HG02970 (cell line): Measurements from ENCODE around the gene COL18A1.

ENCODE experiments used
- ATAC-seq: cut with Tn5 transposase; IDR thresholded peaks from one replicate; pipeline ENCODE4 v1.9.1; 2021; ENCODE audit warnings: mild to moderate bottlenecking, moderate library complexity, moderate number of reproducible peaks; ENCODE audit not compliant: unreplicated experiment, low FRiP score

The COL18A1 gene

GRCh38 chr21:45464309-45464708, 59.3 kb downstream of the COL18A1 start:
- no peak for ATAC-seq

GRCh38 chr21:45465105-45465504, 60.1 kb downstream of the COL18A1 start:
- ATAC-seq, result no peak

GRCh38 chr21:45465611-45466329, 60.8 kb downstream of the COL18A1 start:
- no peak for ATAC-seq

GRCh38 chr21:45466330-45467220, 61.6 kb downstream of the COL18A1 start:
- ATAC-seq, result no peak

- ATAC-seq, result no peak
Measured at GRCh38 chr21:45467221-45467779, 62.3 kb downstream of the COL18A1 start.

- no peak for ATAC-seq
Measured at GRCh38 chr21:45468051-45468970, 63.3 kb downstream of the COL18A1 start.

GRCh38 chr21:45468971-45469272, 64.0 kb downstream of the COL18A1 start:
- no peak for ATAC-seq

- no peak for ATAC-seq
Measured at GRCh38 chr21:45469273-45470086, 64.5 kb downstream of the COL18A1 start.

- no peak for ATAC-seq
Measured at GRCh38 chr21:45470087-45470515, 65.1 kb downstream of the COL18A1 start.

GRCh38 chr21:45470773-45471524, 66.0 kb downstream of the COL18A1 start:
- no peak for ATAC-seq

- ATAC-seq, result no peak
Measured at GRCh38 chr21:45471525-45472221, 66.7 kb downstream of the COL18A1 start.

GRCh38 chr21:45472445-45473365, 67.7 kb downstream of the COL18A1 start:
- no peak for ATAC-seq

GRCh38 chr21:45473496-45474322, 68.7 kb downstream of the COL18A1 start:
- ATAC-seq, result no peak

- no peak for ATAC-seq
Measured at GRCh38 chr21:45474323-45474950, 69.5 kb downstream of the COL18A1 start.

GRCh38 chr21:45475004-45475685, 70.2 kb downstream of the COL18A1 start:
- no peak for ATAC-seq
